Loucy (cell line): ENCODE results near the gene JDP2.
A peak's percentile ranks its signal among the peaks of the same experiment; 100 is the strongest.

Source experiments
- H2AFZ ChIP-seq: fragments of 200-600 bp; sonication (generic); 2 replicates; pipeline ENCODE4 v1.6.0; 2016; ENCODE audit warnings: antibody characterized with exemption, mild to moderate bottlenecking, low read length, moderate library complexity
- H3F3A ChIP-seq: fragments of 200-600 bp; 2 replicates; pipeline ENCODE4 v1.6.0; 2016; ENCODE audit warnings: antibody characterized with exemption, low read depth, mild to moderate bottlenecking
- H3K27me3 ChIP-seq: fragments of 200-600 bp; sonication (generic); 2 replicates; pipeline ENCODE4 v1.6.1; 2014; ENCODE audit warnings: low read length, mild to moderate bottlenecking; ENCODE audit not compliant: insufficient read depth, poor library complexity, severe bottlenecking
- H3K36me3 ChIP-seq: fragments of 200-600 bp; sonication (generic); 2 replicates; pipeline ENCODE4 v1.6.1; 2016; ENCODE audit warnings: low read length; ENCODE audit not compliant: insufficient read depth
- H3K4me1 ChIP-seq: fragments of 200-600 bp; sonication (generic); 2 replicates; pipeline ENCODE4 v1.5.1; 2014; ENCODE audit warnings: low read length, mild to moderate bottlenecking; ENCODE audit not compliant: insufficient read depth, poor library complexity, severe bottlenecking
- H3K4me2 ChIP-seq: fragments of 200-600 bp; sonication (generic); 2 replicates; pipeline ENCODE4 v1.6.0; 2014; ENCODE audit warnings: antibody characterized with exemption, low read length, low read depth, mild to moderate bottlenecking; ENCODE audit not compliant: poor library complexity, severe bottlenecking
- H3K4me3 ChIP-seq: fragments of 200-600 bp; sonication (generic); 2 replicates; pipeline ENCODE4 v1.5.1; 2014; ENCODE audit warnings: low read length, mild to moderate bottlenecking, mixed read lengths; ENCODE audit not compliant: poor library complexity, severe bottlenecking
- H3K79me2 ChIP-seq: fragments of 200-600 bp; sonication (generic); 2 replicates; pipeline ENCODE4 v1.6.1; 2014; ENCODE audit warnings: low read length; ENCODE audit not compliant: insufficient read depth
- H3K9ac ChIP-seq: fragments of 200-600 bp; sonication (generic); 2 replicates; pipeline ENCODE4 v1.6.0; 2014; ENCODE audit warnings: mild to moderate bottlenecking, low read depth, low read length, moderate library complexity; ENCODE audit not compliant: poor library complexity, severe bottlenecking
- H3K9me2 ChIP-seq: fragments of 200-600 bp; sonication (generic); replicated peaks from 2 replicates; pipeline ENCODE4 v1.6.1; 2016; ENCODE audit warnings: low read depth, low read length, mixed read lengths
- H3K9me3 ChIP-seq: fragments of 200-600 bp; sonication (generic); 2 replicates; pipeline ENCODE4 v1.6.1; 2014; ENCODE audit warnings: mild to moderate bottlenecking, antibody characterized with exemption, low read length, low read depth; ENCODE audit not compliant: insufficient read depth
- H4K20me1 ChIP-seq: fragments of 200-600 bp; sonication (generic); 2 replicates; pipeline ENCODE4 v1.6.0; 2014; ENCODE audit warnings: antibody characterized with exemption, low read length, mild to moderate bottlenecking; ENCODE audit not compliant: insufficient read depth, poor library complexity, severe bottlenecking
- EZH2phosphoT487 ChIP-seq: fragments of 200-600 bp; IDR thresholded peaks from 2 replicates; pipeline ENCODE4 v1.6.1; 2018; ENCODE audit warnings: antibody characterized with exemption, mild to moderate bottlenecking, moderate library complexity, borderline replicate concordance
- TF ChIP-seq, protein P1 (sequence below): fragments of 200-600 bp; sonication (generic); conservative IDR thresholded peaks from 2 replicates; pipeline ENCODE4 v1.5.1; 2014; ENCODE audit warnings: mild to moderate bottlenecking, antibody characterized with exemption, low read length

The JDP2 gene

DNA sequence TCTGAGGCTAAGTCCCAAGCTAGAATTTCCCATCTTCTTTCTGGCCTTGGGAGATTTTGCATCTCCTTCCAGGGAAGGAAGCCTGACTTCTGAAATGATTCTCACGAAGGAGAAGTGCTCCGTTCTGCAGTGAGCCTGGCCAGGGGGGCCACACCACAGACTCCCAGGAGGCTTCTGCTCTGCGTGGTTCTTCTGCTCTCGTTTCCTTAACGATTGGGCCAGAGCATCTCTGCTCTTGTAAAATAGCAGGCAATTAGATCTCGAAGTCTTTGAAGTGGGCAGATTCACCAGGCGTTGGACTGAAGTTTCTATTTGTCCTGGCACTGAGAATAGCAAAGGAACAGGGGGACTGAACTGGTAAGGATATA lies 87.8 kb downstream of the JDP2 start:
- Histone ChIP-seq H4K20me1 (no peaks in the 10 kb centered on the region), H3K27me3 (no peaks in the 10 kb centered on the region), H2AFZ (peak overlapping the region; percentile 97), H3F3A (peaks cover 13% of the 10 kb centered on the region; the same call in 1 of the 2 replicates), H3K79me2 (no peaks in the 10 kb centered on the region), H3K9me3 (0 out of 2 replicates have a peak, but pooled peaks cover 4% of the 10 kb centered on the region), H3K4me2 (peak overlapping the region; percentile 88), H3K9me2 (no peaks in the 10 kb centered on the region), H3K9ac (peak overlapping the region; percentile 78), H3K4me3 (peak overlapping the region; percentile 74), H3K4me1 (peaks cover 33% of the 10 kb centered on the region), H3K36me3 (no peaks in the 10 kb centered on the region)
- TF ChIP-seq, protein P1, sequence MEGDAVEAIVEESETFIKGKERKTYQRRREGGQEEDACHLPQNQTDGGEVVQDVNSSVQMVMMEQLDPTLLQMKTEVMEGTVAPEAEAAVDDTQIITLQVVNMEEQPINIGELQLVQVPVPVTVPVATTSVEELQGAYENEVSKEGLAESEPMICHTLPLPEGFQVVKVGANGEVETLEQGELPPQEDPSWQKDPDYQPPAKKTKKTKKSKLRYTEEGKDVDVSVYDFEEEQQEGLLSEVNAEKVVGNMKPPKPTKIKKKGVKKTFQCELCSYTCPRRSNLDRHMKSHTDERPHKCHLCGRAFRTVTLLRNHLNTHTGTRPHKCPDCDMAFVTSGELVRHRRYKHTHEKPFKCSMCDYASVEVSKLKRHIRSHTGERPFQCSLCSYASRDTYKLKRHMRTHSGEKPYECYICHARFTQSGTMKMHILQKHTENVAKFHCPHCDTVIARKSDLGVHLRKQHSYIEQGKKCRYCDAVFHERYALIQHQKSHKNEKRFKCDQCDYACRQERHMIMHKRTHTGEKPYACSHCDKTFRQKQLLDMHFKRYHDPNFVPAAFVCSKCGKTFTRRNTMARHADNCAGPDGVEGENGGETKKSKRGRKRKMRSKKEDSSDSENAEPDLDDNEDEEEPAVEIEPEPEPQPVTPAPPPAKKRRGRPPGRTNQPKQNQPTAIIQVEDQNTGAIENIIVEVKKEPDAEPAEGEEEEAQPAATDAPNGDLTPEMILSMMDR, result no peak
- TF ChIP-seq EZH2phosphoT487, result no peak

DNA sequence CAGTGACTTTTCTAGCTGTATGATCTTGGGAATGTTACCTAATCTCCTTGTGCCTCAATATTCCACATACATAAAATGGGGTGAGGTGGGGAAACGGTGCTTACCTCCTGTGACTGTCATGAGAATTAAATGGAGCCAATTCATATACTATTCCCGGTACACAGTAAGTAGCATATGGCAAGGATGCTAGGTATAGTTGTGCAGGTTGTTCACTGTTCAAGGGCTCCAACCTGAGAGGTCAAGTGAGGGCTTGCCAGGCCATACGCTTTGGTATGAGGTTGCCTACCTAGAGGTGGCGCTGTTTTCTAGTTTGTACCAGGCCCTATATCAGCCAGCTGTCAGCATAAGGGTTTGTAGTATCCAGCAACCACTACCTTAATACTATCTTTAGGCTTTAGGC lies 90.8 kb downstream of the JDP2 start:
- no peaks in the 10 kb centered on the region for H3K27me3 ChIP-seq
- no peak overlapping the region for H3K4me2 ChIP-seq
- H3K9me3 ChIP-seq, result no peaks in the 10 kb centered on the region
- H3K9me2 ChIP-seq, result no peaks in the 10 kb centered on the region
- TF ChIP-seq, protein P1, result peak; percentile 79
- no peak for TF ChIP-seq EZH2phosphoT487
- peaks cover 57% of the 10 kb centered on the region for H3K4me1 ChIP-seq
- peaks cover 13% of the 10 kb centered on the region for H3K79me2 ChIP-seq
- no peaks in the 10 kb centered on the region for H3K36me3 ChIP-seq
- no peaks in the 10 kb centered on the region for H4K20me1 ChIP-seq
- no peak overlapping the region for H2AFZ ChIP-seq
- no peak overlapping the region for H3K9ac ChIP-seq
- H3F3A ChIP-seq, result peaks cover 13% of the 10 kb centered on the region; the same call in 1 of the 2 replicates
- H3K4me3 ChIP-seq, result no peak overlapping the region

DNA sequence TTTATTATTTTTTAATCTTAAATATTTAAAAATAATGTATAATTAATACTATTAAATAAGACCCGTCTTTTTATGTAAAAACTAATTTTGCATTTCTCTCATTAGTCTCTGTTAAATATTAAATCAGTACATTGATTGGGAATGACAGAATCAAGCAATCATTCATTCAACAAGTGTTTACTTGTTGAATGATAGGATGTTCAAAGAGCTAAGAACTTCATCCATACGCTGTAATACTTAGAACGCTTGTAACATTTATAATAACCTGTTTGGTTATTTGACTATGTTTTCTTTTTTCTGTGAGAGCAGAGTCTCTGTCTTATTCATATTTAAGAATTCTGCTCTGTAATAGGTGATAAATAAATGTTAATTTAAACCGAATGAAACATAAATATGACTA lies 91.6 kb downstream of the JDP2 start:
- no peak overlapping the region for H2AFZ ChIP-seq
- H3K4me1 ChIP-seq, result peaks cover 57% of the 10 kb centered on the region
- no peak overlapping the region for H3K9ac ChIP-seq
- no peaks in the 10 kb centered on the region for H4K20me1 ChIP-seq
- peaks cover 21% of the 10 kb centered on the region for H3K79me2 ChIP-seq
- no peaks in the 10 kb centered on the region for H3K9me2 ChIP-seq
- no peak overlapping the region for H3K4me3 ChIP-seq
- no peaks in the 10 kb centered on the region for H3K36me3 ChIP-seq
- peaks cover 12% of the 10 kb centered on the region; the same call in 1 of the 2 replicates for H3F3A ChIP-seq
- H3K9me3 ChIP-seq, result no peaks in the 10 kb centered on the region
- H3K4me2 ChIP-seq, result no peak overlapping the region
- TF ChIP-seq EZH2phosphoT487, result no peak
- TF ChIP-seq, protein P1, result no peak
- H3K27me3 ChIP-seq, result no peaks in the 10 kb centered on the region
